ENCODE results near the gene NLRP1. TPM values are rescaled to one million over a fixed set of nuclear protein-coding genes. Genes with fewer than 3 reads are reported as not detected.

The NLRP1 gene
- total and polyA plus RNA-seq, 2 of the 13 experiments (the other 11 are each of a cell fraction or from before 2014, with no cell fraction given): 3.4 to 3.7 TPM

GRCh38 chr17:5621729-5622128 is 37.4 kb upstream of the NLRP1 start:
- ChIA-PET CTCF (ENCODE audit: low intra/inter-chr PET ratio, low total read pairs) (no interaction called here), POLR2A (no interaction called here)
- Histone ChIP-seq H3K27me3 (ENCODE audit: control insufficient read depth in 1 of 2, insufficient read depth in 2 of 2, low read length in 2 of 2) (no peaks in the 10 kb centered on the region; a peak in 1 of 5 replicates), H3K27ac (ENCODE audit: extremely low read length, insufficient read depth, low read length) (no peak overlapping the region), H3K9ac (ENCODE audit: insufficient read depth, low read depth, low read length) (no peak overlapping the region), H3K79me2 (ENCODE audit: insufficient read depth, low read length) (no peaks in the 10 kb centered on the region), H3K4me3 (replicated peaks in 1 of 3; ENCODE audit: insufficient read depth in 1 of 3, low read depth in 2 of 3, low read length in 3 of 3) (no peak overlapping the region), H3K9me3 (ENCODE audit: low read length) (no peaks in the 10 kb centered on the region), H3K4me2 (ENCODE audit: low read depth, low read length) (no peak overlapping the region), H4K20me1 (ENCODE audit: insufficient read depth, low read length) (no peaks in the 10 kb centered on the region), H3K4me1 (ENCODE audit: insufficient read depth, low read length) (no peaks in the 10 kb centered on the region), H3K36me3 (replicated peaks in 1 of 2; ENCODE audit: control insufficient read depth in 1 of 2, insufficient read depth in 2 of 2, low read length in 2 of 2) (no peaks in the 10 kb centered on the region), H2AFZ (ENCODE audit: low read length) (no peak overlapping the region)
- no TSS peak for BruUV-seq (replicated peaks)
- intact Hi-C loops (cut with micrococcal nuclease; ENCODE audit: unreplicated experiment): no loop called here
- in situ Hi-C loops (cut with HindIII; ENCODE audit: extremely low pct_ligation_motif_present, low pct_unique_long_range_greater_than_20kb): no loop called here
- DNase-seq (ENCODE audit: low spot score) (no peak), FAIRE-seq (no peak), ATAC-seq (no peak)
- WGBS (ENCODE audit: low lambda C conversion rate): 0% methylated on average over 1 of the region's 2 CpGs
- no peak for TF ChIP-seq KDM2A (CRISPR knock-in tag; IDR thresholded peaks at IDR 0.05; ENCODE audit: borderline replicate concordance, low read depth)
- no peak for TF ChIP-seq ZNF737 (CRISPR knock-in tag; IDR thresholded peaks at IDR 0.05; ENCODE audit: borderline replicate concordance)
- no peak for TF ChIP-seq RBM22 (optimal IDR thresholded peaks at IDR 0.05; ENCODE audit: low read length)
- TF ChIP-seq KAT7 (CRISPR knock-in tag; IDR thresholded peaks at IDR 0.05; ENCODE audit: borderline replicate concordance): no peak
- no peak for TF ChIP-seq SUZ12 (IDR thresholded peaks at IDR 0.05; ENCODE audit: low read depth, low read length)
- no peak for TF ChIP-seq KLF15 (CRISPR knock-in tag; IDR thresholded peaks at IDR 0.05; ENCODE audit: borderline replicate concordance)
- no peak for TF ChIP-seq SMAD3 (CRISPR knock-in tag; IDR thresholded peaks at IDR 0.05)
- no peak for TF ChIP-seq SATB2 (CRISPR knock-in tag; IDR thresholded peaks at IDR 0.05)
- no peak for TF ChIP-seq ZKSCAN8 (CRISPR knock-in tag; IDR thresholded peaks at IDR 0.05; ENCODE audit: borderline replicate concordance)
- TF ChIP-seq ZNF792 (CRISPR knock-in tag; IDR thresholded peaks at IDR 0.05): no peak
- TF ChIP-seq ATF1 (CRISPR knock-in tag; IDR thresholded peaks at IDR 0.05): no peak
- no peak for TF ChIP-seq MAFG (CRISPR knock-in tag; IDR thresholded peaks at IDR 0.05)
- TF ChIP-seq HOXA3 (CRISPR knock-in tag; IDR thresholded peaks at IDR 0.05): no peak
- TF ChIP-seq AKNA (CRISPR knock-in tag; IDR thresholded peaks at IDR 0.05; ENCODE audit: borderline replicate concordance): no peak
- no peak for TF ChIP-seq SKI (IDR thresholded peaks at IDR 0.05; ENCODE audit: partially characterized antibody)

Measured in HepG2 (cell line).